GM23338 (cell line): Measurements from ENCODE around the gene DCTN2.

Experiments
- CREB1 ChIP-seq: fragments of 250-450 bp; sonication (Bioruptor Pico); IDR thresholded peaks from 2 replicates; pipeline ENCODE4 v1.5.0; 2020; ENCODE audit warnings: low read depth, mild to moderate bottlenecking, moderate library complexity
- CTCF ChIP-seq, 2 experiments: fragments of 200-600 bp in 1 of 2; sonication (generic) in 1 of 2; conservative IDR thresholded peaks; 2 replicates each; pipeline versions ENCODE4 v1.5.1 to v1.6.1; 2016 to 2017; ENCODE audit warnings: antibody characterized with exemption in 2 of 2, low read depth in 2 of 2, mild to moderate bottlenecking in 2 of 2, moderate library complexity in 1 of 2
- ETS1 ChIP-seq: IDR thresholded peaks from 2 replicates; pipeline ENCODE4 v1.6.1; 2016; ENCODE audit warnings: antibody characterized with exemption
- EZH2 ChIP-seq: fragments of 200-600 bp; sonication (generic); IDR thresholded peaks from one replicate; pipeline ENCODE4 v1.8.0; 2017; ENCODE audit warnings: antibody characterized with exemption, mild to moderate bottlenecking, low read depth; ENCODE audit not compliant: unreplicated experiment
- EZH2phosphoT487 ChIP-seq: fragments of 200-600 bp; sonication (generic); IDR thresholded peaks from one replicate; pipeline ENCODE4 v1.8.1; 2018; ENCODE audit warnings: antibody characterized with exemption; ENCODE audit not compliant: unreplicated experiment
- POLR2AphosphoS5 ChIP-seq: IDR thresholded peaks from 2 replicates; pipeline ENCODE4 v1.6.1; 2016; ENCODE audit warnings: antibody characterized with exemption, low read depth
- REST ChIP-seq: IDR thresholded peaks from one replicate; pipeline ENCODE4 v1.6.1; 2018; ENCODE audit warnings: antibody characterized with exemption; ENCODE audit not compliant: unreplicated experiment
- STAT1 ChIP-seq: IDR thresholded peaks from one replicate; pipeline ENCODE4 v1.6.1; 2016; ENCODE audit warnings: antibody characterized with exemption; ENCODE audit not compliant: unreplicated experiment
- ZNF114 ChIP-seq: fragments of 250-450 bp; sonication (Bioruptor Pico); IDR thresholded peaks from 2 replicates; pipeline ENCODE4 v1.5.0; 2020; ENCODE audit warnings: mild to moderate bottlenecking, moderate library complexity

GRCh38 chr12:57487055-57487596 is 59.9 kb downstream of the DCTN2 start:
- TF ChIP-seq CREB1 (CRISPR knock-in tag) (no peak), CTCF (conservative IDR thresholded peaks at IDR 0.05; ENCODE audit: low read depth in 2 of 2) (no peak), EZH2 (no peak), POLR2AphosphoS5 (no peak), EZH2phosphoT487 (no peak), ZNF114 (CRISPR knock-in tag) (no peak), ETS1 (no peak), REST (no peak), STAT1 (no peak)
